Mesothelial cell of epicardium (in vitro differentiated cells): ENCODE data around the gene ATP5F1E. TPM values are rescaled to one million over a fixed set of nuclear protein-coding genes. Genes with fewer than 3 reads are reported as not detected.

Source experiments
- DNase-seq, 2 experiments: peaks; one replicate each; pipeline ENCODE4 v3.0.0; 2021; ENCODE audit warnings: low spot score in 2 of 2; ENCODE audit not compliant: unreplicated experiment in 2 of 2
- H3K27ac Mint-ChIP-seq: 2 replicates; pipeline ENCODE4 v1.8.0; 2021; ENCODE audit warnings: mixed read lengths
- H3K27me3 Mint-ChIP-seq: 2 replicates; pipeline ENCODE4 v1.8.0; 2021; ENCODE audit warnings: low read depth, mixed read lengths
- H3K36me3 Mint-ChIP-seq: 2 replicates; pipeline ENCODE4 v1.8.0; 2021; ENCODE audit warnings: mixed read lengths
- H3K4me1 Mint-ChIP-seq: 2 replicates; pipeline ENCODE4 v1.8.0; 2021; ENCODE audit warnings: mixed read lengths
- H3K4me3 Mint-ChIP-seq: 2 replicates; pipeline ENCODE4 v1.8.0; 2021; ENCODE audit warnings: mild to moderate bottlenecking, moderate library complexity, mixed read lengths
- H3K9me3 Mint-ChIP-seq: 2 replicates; pipeline ENCODE4 v1.8.0; 2021; ENCODE audit warnings: mixed read lengths
- CTCF ChIP-seq: fragments of 200-600 bp; sonication (generic); IDR thresholded peaks from one replicate; pipeline ENCODE4 v1.5.0; 2021; ENCODE audit warnings: antibody characterized with exemption; ENCODE audit not compliant: unreplicated experiment
- total RNA-seq: library from RNA; stranded (reverse); gene quantifications from 3 replicates; pipeline ENCODE4 v1.2.1, GENCODE V29; 2021

The ATP5F1E gene
- total RNA-seq, 1 donor from 2014 or later: 52.7 TPM

- DNase-seq: peak in 1 of 2 experiments; percentile 65
- peak within 1 kb of the TSS; percentile 75 for H3K27ac Mint-ChIP-seq
These were observed 25.1 kb downstream of the ATP5F1E start, which contains the start of gene CTSZ for GRCh38 chr20:59006864-59007664. Gene CTSZ (minus strand): TSS chr20:59007254. CDS start chr20:59007128, 126 bp downstream.

DNA sequence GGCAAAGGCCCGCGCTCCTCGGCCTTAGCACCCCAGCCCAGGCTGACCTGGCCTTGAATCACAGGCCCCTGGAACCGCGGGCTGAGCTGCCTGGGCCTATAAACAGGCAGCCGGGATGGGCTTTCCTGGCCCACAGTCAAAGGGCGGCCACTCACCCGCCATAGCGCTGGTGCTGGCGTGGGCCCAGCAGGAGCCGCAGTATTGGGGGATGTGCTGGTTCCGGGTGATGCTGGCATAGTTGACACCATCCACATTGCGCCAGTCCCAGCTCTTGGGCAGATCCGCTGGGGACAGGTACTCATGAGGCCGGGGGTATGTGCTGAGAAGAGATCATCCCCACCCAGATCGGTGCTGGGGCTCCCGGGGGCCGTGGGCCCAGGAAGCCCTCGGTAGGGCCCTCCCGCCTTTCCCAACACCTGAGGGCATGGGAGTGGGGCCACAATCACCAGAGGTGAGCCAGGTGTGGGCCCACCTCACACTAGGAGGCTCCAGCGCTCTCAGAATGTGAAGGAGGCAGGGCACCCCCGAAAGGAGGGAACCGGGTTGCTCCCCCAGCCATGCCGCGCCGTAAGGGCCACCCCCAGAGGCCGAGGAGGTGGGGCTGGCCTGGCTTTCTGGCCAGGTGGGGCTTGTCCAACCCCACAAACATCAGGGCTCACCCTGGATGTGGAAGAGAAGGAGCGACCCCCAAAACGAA is 25.8 kb downstream of the ATP5F1E start:
- no peak for DNase-seq
- peaks cover 9% of the 10 kb centered on the region for H3K36me3 Mint-ChIP-seq
- peak overlapping the region; percentile 9 for H3K27ac Mint-ChIP-seq
- no peaks in the 10 kb centered on the region for H3K27me3 Mint-ChIP-seq
- TF ChIP-seq CTCF: no peak
- H3K4me3 Mint-ChIP-seq: peak overlapping the region; percentile 63
- H3K4me1 Mint-ChIP-seq: peaks cover 40% of the 10 kb centered on the region
- no peaks in the 10 kb centered on the region for H3K9me3 Mint-ChIP-seq

More at GRCh38 chr20:59006864-59007664, 25.1 kb downstream of the ATP5F1E start, which contains the start of gene CTSZ:
- H3K27me3 Mint-ChIP-seq: no peaks in the 10 kb centered on the region
- no peaks in the 10 kb centered on the region for H3K9me3 Mint-ChIP-seq
- H3K36me3 Mint-ChIP-seq: peaks cover 5% of the 10 kb centered on the region
- H3K4me3 Mint-ChIP-seq: peak within 1 kb of the TSS; percentile 72
- no peak for TF ChIP-seq CTCF
- peaks cover 42% of the 10 kb centered on the region for H3K4me1 Mint-ChIP-seq

GRCh38 chr20:59005523-59006166 is 26.5 kb downstream of the ATP5F1E start:
- no peak for TF ChIP-seq CTCF
- Mint-ChIP-seq H3K4me1 (peaks cover 33% of the 10 kb centered on the region), H3K36me3 (peaks cover 9% of the 10 kb centered on the region), H3K4me3 (peak overlapping the region; percentile 63), H3K9me3 (no peaks in the 10 kb centered on the region), H3K27me3 (no peaks in the 10 kb centered on the region), H3K27ac (no peak overlapping the region)
- no peak for DNase-seq

DNA sequence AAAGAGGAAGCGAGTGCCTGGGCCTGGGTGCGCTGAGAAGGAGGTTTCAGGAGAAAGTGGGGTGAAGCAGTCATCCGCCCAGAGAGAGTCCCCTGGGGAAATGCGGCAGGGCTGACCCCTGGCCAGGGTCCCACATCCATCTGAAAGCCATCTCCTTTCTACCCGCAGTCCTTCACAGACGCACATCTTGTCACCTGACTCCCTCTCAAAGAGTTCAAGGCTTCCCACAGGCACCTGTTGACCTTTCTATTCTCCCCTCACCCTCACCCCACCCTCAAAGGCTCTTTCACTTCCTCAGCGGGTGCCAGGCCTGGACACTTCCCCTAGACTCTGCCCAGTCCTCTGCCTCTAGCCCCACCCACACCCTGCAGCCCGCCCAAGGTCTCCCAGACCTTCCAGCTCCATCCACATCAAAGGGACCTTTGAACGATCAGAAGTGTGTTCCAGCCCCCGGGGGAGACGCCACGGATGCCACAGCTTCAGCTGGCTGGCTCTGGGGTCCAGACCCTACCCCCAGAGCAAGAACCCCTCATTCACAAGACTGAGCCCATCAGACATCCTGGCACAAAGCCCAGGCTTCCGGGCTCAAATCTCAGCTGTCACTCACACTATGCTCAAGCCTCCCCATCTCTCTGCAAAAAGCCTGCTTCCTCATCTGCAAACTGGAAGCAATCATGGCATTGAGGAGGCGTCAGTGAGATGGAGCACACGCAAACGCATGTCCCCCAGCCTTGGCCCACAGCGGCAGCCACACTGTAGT is 27.2 kb downstream of the ATP5F1E start:
- Mint-ChIP-seq H3K4me3 (peak overlapping the region; percentile 1), H3K27me3 (no peaks in the 10 kb centered on the region), H3K36me3 (peaks cover 14% of the 10 kb centered on the region), H3K27ac (peak overlapping the region; percentile 30), H3K4me1 (peaks cover 26% of the 10 kb centered on the region), H3K9me3 (no peaks in the 10 kb centered on the region)
- TF ChIP-seq CTCF: no peak
- DNase-seq: no peak

GRCh38 chr20:59004493-59004762 is 27.7 kb downstream of the ATP5F1E start:
- no peak for DNase-seq
- no peak for TF ChIP-seq CTCF
- H3K27me3 Mint-ChIP-seq: no peaks in the 10 kb centered on the region
- peaks cover 24% of the 10 kb centered on the region for H3K4me1 Mint-ChIP-seq
- no peak overlapping the region for H3K4me3 Mint-ChIP-seq
- H3K9me3 Mint-ChIP-seq: no peaks in the 10 kb centered on the region
- H3K36me3 Mint-ChIP-seq: peaks cover 14% of the 10 kb centered on the region
- H3K27ac Mint-ChIP-seq: no peak overlapping the region
